GM10847 (cell line): ENCODE data around the gene BICRA.

Experiments used
- POLR2A ChIP-seq: IDR thresholded peaks from 2 replicates; pipeline ENCODE4 v1.6.1; 2011; ENCODE audit not compliant: insufficient read length; ENCODE audit errors: extremely low read depth

Gene BICRA

DNA sequence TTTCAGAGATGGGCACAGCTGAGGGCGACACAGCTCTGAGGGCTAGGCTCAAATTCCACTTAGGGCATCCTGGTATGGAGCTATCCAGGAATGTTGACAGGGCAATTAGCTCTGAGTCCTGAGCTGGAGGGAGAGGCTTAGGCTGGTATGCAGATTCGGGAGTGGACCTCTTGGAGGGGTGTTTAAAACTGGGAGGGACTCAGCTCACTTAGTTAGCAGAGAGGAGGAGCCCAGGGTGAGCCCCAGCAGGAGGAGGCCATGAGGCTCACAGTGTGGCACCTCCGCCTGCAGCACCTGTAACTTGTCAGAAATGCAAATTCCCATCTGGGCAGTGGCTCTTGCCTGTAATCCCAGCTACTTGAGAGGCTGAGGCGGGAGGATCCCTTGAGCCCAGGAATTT is 126.2 kb downstream of the BICRA start:
- TF ChIP-seq POLR2A, result no peak

DNA sequence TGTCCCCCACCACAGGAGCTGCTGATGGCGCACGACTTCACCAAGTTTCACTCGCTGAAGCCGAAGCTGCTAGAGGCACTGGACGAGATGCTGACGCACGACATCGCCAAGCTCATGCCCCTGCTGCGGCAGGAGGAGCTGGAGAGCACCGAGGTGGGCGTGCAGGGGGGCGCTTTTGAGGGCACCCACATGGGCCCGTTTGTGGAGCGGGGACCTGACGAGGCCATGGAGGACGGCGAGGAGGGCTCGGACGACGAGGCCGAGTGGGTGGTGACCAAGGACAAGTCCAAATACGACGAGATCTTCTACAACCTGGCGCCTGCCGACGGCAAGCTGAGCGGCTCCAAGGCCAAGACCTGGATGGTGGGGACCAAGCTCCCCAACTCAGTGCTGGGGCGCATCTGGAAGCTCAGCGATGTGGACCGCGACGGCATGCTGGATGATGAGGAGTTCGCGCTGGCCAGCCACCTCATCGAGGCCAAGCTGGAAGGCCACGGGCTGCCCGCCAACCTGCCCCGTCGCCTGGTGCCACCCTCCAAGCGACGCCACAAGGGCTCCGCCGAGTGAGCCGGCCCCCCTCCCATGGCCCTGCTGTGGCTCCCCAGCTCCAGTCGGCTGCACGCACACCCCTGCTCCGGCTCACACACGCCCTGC is 132.1 kb downstream of the BICRA start:
- TF ChIP-seq POLR2A, result no peak

DNA sequence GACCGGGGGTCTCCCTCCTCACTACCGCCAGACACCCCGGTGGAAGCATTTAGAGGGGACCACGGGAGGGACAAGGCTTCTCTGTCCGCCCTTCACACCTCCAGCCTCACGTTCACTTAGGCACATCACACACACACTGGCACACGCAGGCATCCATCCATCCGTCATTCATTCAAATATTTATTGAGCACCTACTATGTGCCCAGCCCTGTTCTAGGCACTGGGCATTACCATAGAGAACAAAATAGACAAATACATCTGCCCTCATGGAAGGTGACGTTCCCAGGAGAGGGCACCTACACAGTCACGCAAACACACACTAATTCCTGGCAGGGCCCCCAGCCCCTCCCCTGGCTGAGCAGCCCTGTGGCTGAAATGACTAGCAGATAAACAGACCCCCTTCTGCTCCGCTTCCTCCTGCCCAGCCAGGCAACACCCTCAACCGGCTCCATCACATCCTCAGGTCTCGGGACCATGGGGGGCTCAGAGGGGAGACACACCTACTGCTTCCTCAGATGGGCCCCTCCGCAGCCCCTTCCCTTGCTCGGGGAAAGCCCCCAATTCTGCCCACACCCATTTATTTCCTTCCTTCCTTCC is 132.7 kb downstream of the BICRA start:
- no peak for TF ChIP-seq POLR2A

GRCh38 chr19:47742634-47743033 is 133.7 kb downstream of the BICRA start:
- no peak for TF ChIP-seq POLR2A

DNA sequence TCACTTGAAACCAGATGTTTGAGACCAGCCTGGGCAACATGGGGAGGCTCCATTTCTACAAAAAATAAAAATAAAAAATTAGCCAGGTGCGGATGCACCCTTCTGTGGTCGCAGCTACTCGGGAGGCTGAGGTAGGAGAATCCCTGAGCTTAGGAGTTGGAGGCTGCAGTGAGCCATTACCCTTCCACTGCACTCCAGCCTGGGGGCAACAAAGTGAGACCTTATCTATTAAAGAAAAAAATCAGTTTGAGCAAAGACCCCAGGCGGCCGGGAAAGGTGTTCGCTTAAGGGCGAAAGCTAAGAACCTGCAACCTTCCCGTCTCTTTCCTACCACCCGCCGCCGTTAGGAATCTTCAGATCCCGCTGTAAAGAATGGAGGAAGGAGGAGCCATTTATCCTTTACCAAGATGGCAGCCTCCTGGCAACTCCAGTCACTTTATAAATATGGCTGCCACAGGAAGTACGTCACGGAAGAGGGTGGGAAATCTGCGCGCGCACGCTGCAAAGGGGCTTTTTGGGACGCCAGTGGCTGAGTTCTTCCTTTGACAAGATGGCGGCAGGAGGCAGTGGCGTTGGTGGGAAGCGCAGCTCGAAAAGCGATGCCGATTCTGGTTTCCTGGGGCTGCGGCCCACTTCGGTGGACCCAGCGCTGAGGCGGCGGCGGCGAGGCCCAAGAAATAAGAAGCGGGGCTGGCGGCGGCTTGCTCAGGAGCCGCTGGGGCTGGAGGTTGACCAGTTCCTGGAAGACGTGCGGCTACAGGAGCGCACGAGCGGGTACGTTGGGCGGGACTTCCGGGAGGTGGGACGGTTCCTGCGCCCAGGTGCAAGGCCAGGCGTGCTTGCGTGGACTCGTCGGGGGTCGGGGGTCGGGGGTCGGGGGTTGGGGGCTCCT is 136.3 kb downstream of the BICRA start, which contains the start of gene NOP53:
Gene NOP53, plus strand, starts transcription at position 537 of the 892 bp plus-strand sequence. Its CDS starts 14 bp downstream, at position 551.
- peak; percentile 89 for TF ChIP-seq POLR2A

GRCh38 chr19:47749326-47749725 is 140.4 kb downstream of the BICRA start:
- TF ChIP-seq POLR2A, result no peak

DNA sequence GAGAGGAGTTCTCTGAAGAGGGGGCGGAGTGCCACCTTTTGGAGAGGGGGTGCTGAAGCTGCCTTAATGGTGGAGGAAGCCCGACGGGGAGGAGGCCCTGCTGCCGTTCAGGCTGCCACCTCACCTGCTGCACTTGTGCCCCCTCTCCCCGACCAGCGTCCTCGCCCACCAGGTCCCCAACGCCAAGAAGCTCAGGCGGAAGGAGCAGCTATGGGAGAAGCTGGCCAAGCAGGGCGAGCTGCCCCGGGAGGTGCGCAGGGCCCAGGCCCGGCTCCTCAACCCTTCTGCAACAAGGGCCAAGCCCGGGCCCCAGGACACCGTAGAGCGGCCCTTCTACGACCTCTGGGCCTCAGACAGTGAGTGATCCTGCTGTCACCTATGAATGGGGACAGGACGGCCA is 141.8 kb downstream of the BICRA start:
- no peak for TF ChIP-seq POLR2A

GRCh38 chr19:47752440-47753211 is 143.7 kb downstream of the BICRA start:
- no peak for TF ChIP-seq POLR2A
